GM23338 (cell line): ENCODE results near the gene CCSER2. TPM values are rescaled to one million over a fixed set of nuclear protein-coding genes. Genes with fewer than 3 reads are reported as not detected.

Source experiments
- ATAC-seq: fragments of 200-7000 bp; cut with Tn5 transposase; 3 replicates; pipeline ENCODE4 v1.9.1; 2020
- DNase-seq: peaks from one replicate; pipeline ENCODE4 v3.0.0-alpha.2; 2015; ENCODE audit warnings: low spot score
- H2AFZ ChIP-seq: fragments of 200-600 bp; sonication (generic); 2 replicates; pipeline ENCODE4 v1.8.0; 2016; ENCODE audit warnings: antibody characterized with exemption, mild to moderate bottlenecking, moderate library complexity
- H3F3A ChIP-seq: fragments of 200-600 bp; sonication (generic); replicated peaks from 2 replicates; pipeline ENCODE4 v1.8.0; 2017; ENCODE audit warnings: antibody characterized with exemption, mixed run types, low read depth
- H3K27ac ChIP-seq: fragments of 200-600 bp; sonication (generic); 2 replicates; pipeline ENCODE4 v1.6.1; 2016; ENCODE audit warnings: low read depth
- H3K27me3 ChIP-seq: fragments of 200-600 bp; sonication (generic); 2 replicates; pipeline ENCODE4 v1.8.0; 2016; ENCODE audit warnings: mild to moderate bottlenecking, mixed run types, moderate library complexity; ENCODE audit not compliant: insufficient read depth
- H3K36me3 ChIP-seq: fragments of 200-600 bp; sonication (generic); 2 replicates; pipeline ENCODE4 v1.8.0; 2016; ENCODE audit warnings: mild to moderate bottlenecking; ENCODE audit not compliant: insufficient read depth
- H3K4me1 ChIP-seq: fragments of 200-600 bp; sonication (generic); 2 replicates; pipeline ENCODE4 v1.8.0; 2016; ENCODE audit warnings: mild to moderate bottlenecking, moderate library complexity; ENCODE audit not compliant: insufficient read depth
- H3K4me2 ChIP-seq: fragments of 200-600 bp; sonication (generic); 2 replicates; pipeline ENCODE4 v1.7.1; 2017; ENCODE audit warnings: mixed run types
- H3K4me3 ChIP-seq: fragments of 200-600 bp; sonication (generic); 2 replicates; pipeline ENCODE4 v1.6.1; 2016; ENCODE audit warnings: mixed run types
- H3K79me2 ChIP-seq: fragments of 200-600 bp; sonication (generic); replicated peaks from 2 replicates; pipeline ENCODE4 v1.8.0; 2017; ENCODE audit warnings: mild to moderate bottlenecking; ENCODE audit not compliant: insufficient read depth
- H3K9me2 ChIP-seq: fragments of 200-600 bp; sonication (generic); 2 replicates; pipeline ENCODE4 v1.8.0; 2017; ENCODE audit not compliant: insufficient read depth
- H4K20me1 ChIP-seq: fragments of 200-600 bp; sonication (generic); replicated peaks from 2 replicates; pipeline ENCODE4 v1.8.0; 2017; ENCODE audit warnings: mild to moderate bottlenecking; ENCODE audit not compliant: insufficient read depth
- H3K27ac Mint-ChIP-seq: 2 replicates; pipeline ENCODE4 v1.8.0; 2020; ENCODE audit warnings: inconsistent platforms, mild to moderate bottlenecking, moderate library complexity, mixed read lengths
- H3K27me3 Mint-ChIP-seq: 3 replicates; pipeline ENCODE4 v1.8.0; 2022; ENCODE audit warnings: low read depth, mild to moderate bottlenecking, moderate library complexity, mixed read lengths, inconsistent platforms; ENCODE audit not compliant: insufficient read depth, poor library complexity
- H3K36me3 Mint-ChIP-seq: 3 replicates; pipeline ENCODE4 v1.8.0; 2021; ENCODE audit warnings: low read depth, mild to moderate bottlenecking, inconsistent platforms, moderate library complexity, mixed read lengths
- H3K4me1 Mint-ChIP-seq: 3 replicates; pipeline ENCODE4 v1.8.0; 2020; ENCODE audit warnings: mild to moderate bottlenecking, inconsistent platforms, mixed read lengths
- H3K4me3 Mint-ChIP-seq: 3 replicates; pipeline ENCODE4 v1.8.0; 2021; ENCODE audit warnings: moderate library complexity, mild to moderate bottlenecking, inconsistent platforms, mixed read lengths
- H3K9me3 Mint-ChIP-seq: 3 replicates; pipeline ENCODE4 v1.8.0; 2020; ENCODE audit warnings: moderate library complexity, mild to moderate bottlenecking, inconsistent platforms, mixed read lengths
- CREB1 ChIP-seq: fragments of 250-450 bp; sonication (Bioruptor Pico); IDR thresholded peaks from 2 replicates; pipeline ENCODE4 v1.5.0; 2020; ENCODE audit warnings: low read depth, mild to moderate bottlenecking, moderate library complexity
- EZH2 ChIP-seq: fragments of 200-600 bp; sonication (generic); IDR thresholded peaks from one replicate; pipeline ENCODE4 v1.8.0; 2017; ENCODE audit warnings: antibody characterized with exemption, mild to moderate bottlenecking, low read depth; ENCODE audit not compliant: unreplicated experiment
- EZH2phosphoT487 ChIP-seq: fragments of 200-600 bp; sonication (generic); IDR thresholded peaks from one replicate; pipeline ENCODE4 v1.8.1; 2018; ENCODE audit warnings: antibody characterized with exemption; ENCODE audit not compliant: unreplicated experiment
- JUNB ChIP-seq: IDR thresholded peaks from one replicate; pipeline ENCODE4 v1.6.1; 2016; ENCODE audit warnings: antibody characterized with exemption; ENCODE audit not compliant: unreplicated experiment
- NANOG ChIP-seq: IDR thresholded peaks from 2 replicates; pipeline ENCODE4 v1.6.1; 2016; ENCODE audit warnings: antibody characterized with exemption, borderline replicate concordance
- POLR2AphosphoS5 ChIP-seq: IDR thresholded peaks from 2 replicates; pipeline ENCODE4 v1.6.1; 2016; ENCODE audit warnings: antibody characterized with exemption, low read depth
- REST ChIP-seq: IDR thresholded peaks from one replicate; pipeline ENCODE4 v1.6.1; 2018; ENCODE audit warnings: antibody characterized with exemption; ENCODE audit not compliant: unreplicated experiment
- STAT1 ChIP-seq: IDR thresholded peaks from one replicate; pipeline ENCODE4 v1.6.1; 2016; ENCODE audit warnings: antibody characterized with exemption; ENCODE audit not compliant: unreplicated experiment
- ZNF114 ChIP-seq: fragments of 250-450 bp; sonication (Bioruptor Pico); IDR thresholded peaks from 2 replicates; pipeline ENCODE4 v1.5.0; 2020; ENCODE audit warnings: mild to moderate bottlenecking, moderate library complexity
- ZNF331 ChIP-seq: fragments of 250-450 bp; sonication (Bioruptor Pico); IDR thresholded peaks from 2 replicates; pipeline ENCODE4 v1.5.0; 2020; ENCODE audit warnings: low read depth, mild to moderate bottlenecking, moderate library complexity
- ZNF462 ChIP-seq: fragments of 250-450 bp; sonication (Bioruptor Pico); IDR thresholded peaks from 2 replicates; pipeline ENCODE4 v1.5.0; 2020; ENCODE audit warnings: mild to moderate bottlenecking, moderate library complexity
- polyA plus RNA-seq: library from polyadenylated mRNA; unstranded; fragments of >200 nt; fragmentation: Nextera tagmentation; extraction: Ambion mirVana; gene quantifications from 2 replicates; pipeline ENCODE4 v1.2.1, GENCODE V29; 2016
- total RNA-seq: library from RNA; depleted of rRNA; stranded (reverse); fragments of >200 nt; shearing (Covaris generic); gene quantifications from 2 replicates; pipeline ENCODE4 v1.2.3, GENCODE V29; 2014
- TF ChIP-seq, protein P1 (sequence below): IDR thresholded peaks from 2 replicates; pipeline ENCODE4 v1.6.1; 2016; ENCODE audit warnings: antibody characterized with exemption
- TF ChIP-seq, protein P2 (sequence below), 2 experiments: fragments of 200-600 bp in 1 of 2; sonication (generic) in 1 of 2; conservative IDR thresholded peaks; 2 replicates each; pipeline versions ENCODE4 v1.5.1 to v1.6.1; 2016 to 2017; ENCODE audit warnings: antibody characterized with exemption in 2 of 2, low read depth in 2 of 2, mild to moderate bottlenecking in 2 of 2, moderate library complexity in 1 of 2

CCSER2 gene
- total and polyA plus RNA-seq, 2 experiments from 2014 or later, result 30.6 to 37.2 TPM

DNA sequence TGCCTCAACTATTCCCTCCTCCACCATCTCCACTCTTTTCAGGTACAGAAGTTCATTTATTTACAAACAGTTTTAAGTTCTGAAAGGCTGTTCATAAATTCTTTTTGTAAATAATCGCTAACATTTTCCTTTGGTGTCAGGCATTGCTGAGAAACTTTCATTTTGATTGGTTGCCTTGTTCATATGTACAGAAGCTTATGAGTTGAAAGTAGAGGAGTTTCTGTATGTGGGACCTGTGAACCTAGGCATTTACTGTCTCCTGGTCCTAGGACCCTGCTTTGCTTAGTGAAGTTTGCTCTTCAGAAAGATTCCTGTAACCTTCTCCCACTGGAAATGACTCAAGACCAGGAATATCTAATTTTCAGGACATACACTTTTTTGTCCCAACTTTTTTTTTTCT, 30.4 kb downstream of the CCSER2 start:
- H3K27me3 Mint-ChIP-seq, result peaks cover 2% of the 10 kb centered on the region
- no peak for DNase-seq
- H3K4me1 ChIP-seq, result peaks cover 25% of the 10 kb centered on the region
- no peak overlapping the region for H3K4me2 ChIP-seq
- no peaks in the 10 kb centered on the region for H3F3A ChIP-seq
- no peaks in the 10 kb centered on the region for H3K9me3 Mint-ChIP-seq
- no peaks in the 10 kb centered on the region for H3K27me3 ChIP-seq
- H3K4me1 Mint-ChIP-seq, result peaks cover 35% of the 10 kb centered on the region
- no peak overlapping the region for H3K27ac ChIP-seq
- H3K27ac Mint-ChIP-seq, result no peak overlapping the region
- peaks cover 91% of the 10 kb centered on the region for H3K79me2 ChIP-seq
- TF ChIP-seq NANOG, result no peak
- no peak for TF ChIP-seq ZNF462 (CRISPR knock-in tag)
- no peak for TF ChIP-seq EZH2phosphoT487
- no peak for TF ChIP-seq ZNF331 (CRISPR knock-in tag)
- TF ChIP-seq, protein P1, sequence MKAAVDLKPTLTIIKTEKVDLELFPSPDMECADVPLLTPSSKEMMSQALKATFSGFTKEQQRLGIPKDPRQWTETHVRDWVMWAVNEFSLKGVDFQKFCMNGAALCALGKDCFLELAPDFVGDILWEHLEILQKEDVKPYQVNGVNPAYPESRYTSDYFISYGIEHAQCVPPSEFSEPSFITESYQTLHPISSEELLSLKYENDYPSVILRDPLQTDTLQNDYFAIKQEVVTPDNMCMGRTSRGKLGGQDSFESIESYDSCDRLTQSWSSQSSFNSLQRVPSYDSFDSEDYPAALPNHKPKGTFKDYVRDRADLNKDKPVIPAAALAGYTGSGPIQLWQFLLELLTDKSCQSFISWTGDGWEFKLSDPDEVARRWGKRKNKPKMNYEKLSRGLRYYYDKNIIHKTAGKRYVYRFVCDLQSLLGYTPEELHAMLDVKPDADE, result no peak
- TF ChIP-seq EZH2, result no peak
- no peak for TF ChIP-seq REST
- no peak for TF ChIP-seq ZNF114 (CRISPR knock-in tag)
- TF ChIP-seq CREB1 (CRISPR knock-in tag), result no peak
- TF ChIP-seq, protein P2, sequence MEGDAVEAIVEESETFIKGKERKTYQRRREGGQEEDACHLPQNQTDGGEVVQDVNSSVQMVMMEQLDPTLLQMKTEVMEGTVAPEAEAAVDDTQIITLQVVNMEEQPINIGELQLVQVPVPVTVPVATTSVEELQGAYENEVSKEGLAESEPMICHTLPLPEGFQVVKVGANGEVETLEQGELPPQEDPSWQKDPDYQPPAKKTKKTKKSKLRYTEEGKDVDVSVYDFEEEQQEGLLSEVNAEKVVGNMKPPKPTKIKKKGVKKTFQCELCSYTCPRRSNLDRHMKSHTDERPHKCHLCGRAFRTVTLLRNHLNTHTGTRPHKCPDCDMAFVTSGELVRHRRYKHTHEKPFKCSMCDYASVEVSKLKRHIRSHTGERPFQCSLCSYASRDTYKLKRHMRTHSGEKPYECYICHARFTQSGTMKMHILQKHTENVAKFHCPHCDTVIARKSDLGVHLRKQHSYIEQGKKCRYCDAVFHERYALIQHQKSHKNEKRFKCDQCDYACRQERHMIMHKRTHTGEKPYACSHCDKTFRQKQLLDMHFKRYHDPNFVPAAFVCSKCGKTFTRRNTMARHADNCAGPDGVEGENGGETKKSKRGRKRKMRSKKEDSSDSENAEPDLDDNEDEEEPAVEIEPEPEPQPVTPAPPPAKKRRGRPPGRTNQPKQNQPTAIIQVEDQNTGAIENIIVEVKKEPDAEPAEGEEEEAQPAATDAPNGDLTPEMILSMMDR (conservative IDR thresholded peaks at IDR 0.05; ENCODE audit: low read depth in 2 of 2), result no peak
- no peak for TF ChIP-seq POLR2AphosphoS5
- TF ChIP-seq JUNB, result no peak
- no peak for TF ChIP-seq STAT1
- ATAC-seq, result no peak
- H3K4me3 Mint-ChIP-seq, result no peak overlapping the region
- H3K36me3 Mint-ChIP-seq, result no peaks in the 10 kb centered on the region
- no peaks in the 10 kb centered on the region for H3K36me3 ChIP-seq
- H2AFZ ChIP-seq, result no peak overlapping the region
- H4K20me1 ChIP-seq, result peaks cover 8% of the 10 kb centered on the region
- H3K9me2 ChIP-seq, result no peaks in the 10 kb centered on the region
- H3K4me3 ChIP-seq, result no peak overlapping the region
